HG03354 (cell line): ENCODE data around the gene NEK9.

ENCODE experiments used
- ATAC-seq: cut with Tn5 transposase; IDR thresholded peaks from one replicate; pipeline ENCODE4 v1.9.1; 2021; ENCODE audit warnings: mild to moderate bottlenecking; ENCODE audit not compliant: unreplicated experiment, poor library complexity, severe bottlenecking

The NEK9 gene

DNA sequence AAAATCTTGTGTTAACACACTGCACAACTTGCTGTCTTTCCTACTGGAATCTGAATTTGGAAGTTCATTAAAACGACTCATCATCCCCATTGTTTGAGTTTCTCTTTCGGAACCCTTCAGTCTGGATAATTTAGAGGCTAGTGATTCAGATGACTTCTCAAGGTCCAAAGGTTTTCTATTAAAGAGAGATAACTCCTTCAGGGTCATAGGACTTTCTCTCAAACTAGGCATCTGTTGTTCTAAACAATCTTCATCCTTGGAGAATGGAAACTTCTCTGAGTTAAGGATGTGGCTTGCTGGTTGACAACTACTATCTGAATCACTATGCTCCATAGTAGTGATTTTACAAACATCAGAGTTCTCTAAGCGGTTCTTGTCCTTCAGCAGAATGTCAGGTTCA is 79.9 kb downstream of the NEK9 start:
- no peak for ATAC-seq

DNA sequence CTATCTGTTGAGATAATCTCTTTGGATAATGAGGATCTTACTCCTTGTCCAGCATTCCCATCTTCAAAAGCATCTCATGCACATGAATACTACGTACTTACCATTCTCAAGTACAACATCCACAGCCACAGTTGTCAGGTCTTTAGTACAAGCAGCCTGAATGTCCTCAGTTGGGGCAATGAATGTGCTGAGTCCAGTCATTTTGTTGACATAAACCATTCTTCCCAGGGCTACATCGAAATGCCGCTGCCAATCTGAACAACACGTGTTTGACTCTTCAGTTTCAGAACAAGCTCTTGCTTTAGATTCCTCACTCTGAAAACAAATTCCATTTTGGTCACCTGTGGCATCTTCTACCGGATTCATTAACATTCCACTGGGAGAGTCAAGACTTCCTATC is 80.6 kb downstream of the NEK9 start:
- no peak for ATAC-seq

DNA sequence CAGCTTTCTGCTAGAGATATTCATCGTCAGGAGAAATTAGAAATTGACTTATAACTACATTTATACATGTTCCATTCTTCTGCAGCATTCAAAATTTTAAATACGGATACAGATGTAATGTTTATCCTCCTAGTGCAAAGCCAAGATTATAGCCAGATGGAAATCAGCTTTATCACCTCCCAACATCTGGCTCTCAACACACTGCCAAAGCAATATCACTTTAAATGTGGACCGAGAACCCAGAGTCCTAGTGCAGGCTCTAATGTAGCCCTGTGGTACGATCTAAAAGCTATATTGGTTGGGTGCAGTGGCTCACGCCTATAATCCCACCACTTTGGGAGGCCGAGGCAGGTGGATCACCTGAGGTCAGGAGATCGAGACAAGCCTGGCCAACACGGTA is 82.1 kb downstream of the NEK9 start:
- no peak for ATAC-seq

DNA sequence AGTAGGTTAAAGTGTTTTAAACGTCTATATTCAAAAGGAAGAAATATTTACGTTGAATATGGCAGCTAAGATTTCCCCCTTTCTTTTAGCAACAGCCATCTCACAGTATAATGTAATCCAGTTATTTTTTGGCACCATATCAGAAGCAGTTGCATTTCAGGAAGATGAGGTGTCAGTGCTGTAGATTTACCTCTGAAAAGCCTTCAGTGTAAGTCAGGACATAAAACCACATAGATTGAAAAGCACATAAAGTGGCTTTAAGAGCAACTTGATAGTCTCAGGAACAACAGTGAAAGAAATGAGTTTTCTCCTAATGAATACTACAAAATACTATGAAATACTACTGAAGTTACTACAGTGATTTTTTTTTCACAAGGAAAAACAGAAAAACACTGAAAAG is 82.5 kb downstream of the NEK9 start:
- no peak for ATAC-seq

DNA sequence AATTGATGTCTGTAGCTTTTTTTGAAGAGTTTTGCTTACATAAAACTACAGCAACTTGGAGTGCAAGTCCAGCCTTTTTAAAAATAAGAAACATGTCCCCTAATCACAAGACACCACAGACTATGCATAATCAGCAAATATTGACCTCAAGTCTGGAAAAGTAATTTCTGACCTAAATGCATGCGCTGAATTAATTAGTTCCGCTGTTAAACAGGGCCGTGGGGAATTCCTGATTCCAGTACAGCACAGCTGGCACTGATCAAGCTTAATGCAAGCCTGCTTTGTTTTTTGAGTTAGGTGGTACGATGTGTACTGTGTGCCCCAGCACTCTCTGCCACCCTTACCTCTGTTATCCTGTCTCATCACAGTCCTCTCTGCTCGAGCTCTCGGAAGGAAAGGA is 84.8 kb downstream of the NEK9 start:
- no peak for ATAC-seq

DNA sequence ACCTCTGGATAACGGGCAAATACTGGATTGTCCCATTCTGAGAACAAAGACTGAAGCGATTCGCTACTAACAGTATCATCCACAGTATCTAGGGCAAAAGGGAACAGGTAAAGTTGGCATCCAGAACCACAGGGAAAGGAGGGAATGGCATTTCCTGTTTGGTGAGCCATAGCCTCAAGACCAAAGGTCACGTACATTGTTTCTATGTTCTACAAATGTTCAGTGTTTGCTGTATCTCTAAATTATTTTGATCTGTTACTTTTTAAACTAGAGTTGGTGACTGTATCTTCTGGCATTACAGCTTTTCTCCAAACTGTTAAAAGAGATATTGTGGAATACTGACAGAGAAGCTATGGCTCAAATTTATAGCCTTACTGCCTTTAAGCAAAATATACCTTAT is 85.2 kb downstream of the NEK9 start:
- no peak for ATAC-seq

GRCh38 chr14:75040959-75041358 is 85.9 kb downstream of the NEK9 start:
- ATAC-seq, result no peak

- ATAC-seq, result no peak
These were observed 86.3 kb downstream of the NEK9 start for GRCh38 chr14:75040507-75040906.

DNA sequence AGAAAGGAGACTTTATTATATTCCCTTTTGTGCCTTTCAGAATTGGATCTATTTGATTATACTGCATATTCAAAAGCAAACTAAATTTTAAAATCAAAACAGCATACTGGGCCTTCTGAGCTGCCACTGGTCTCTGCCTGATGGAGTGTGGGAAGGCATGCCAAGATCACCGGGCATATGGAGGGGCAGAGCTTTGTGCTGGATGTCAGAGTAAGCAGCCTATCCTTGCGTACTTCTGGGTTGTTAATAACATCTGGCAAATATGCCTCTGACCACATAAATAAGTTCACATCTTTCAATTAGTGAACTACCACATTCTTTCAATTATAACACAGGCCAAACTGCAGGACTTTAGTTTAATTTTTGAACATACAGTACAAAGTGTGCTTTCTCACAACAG is 93.9 kb downstream of the NEK9 start:
- ATAC-seq, result no peak

- ATAC-seq, result no peak
These were observed 96.7 kb downstream of the NEK9 start for GRCh38 chr14:75030147-75030546.
